Upper lobe of left lung (tissue), 4 donors: Measurements from ENCODE around the gene OR56A1.

Experiments
- EP300 ChIP-seq, 4 donors: sonication (generic); formaldehyde crosslinking; IDR thresholded peaks; one replicate each; pipeline ENCODE4 v1.5.1; 2017; ENCODE audit warnings: antibody characterized with exemption in 4 of 4, control low read depth in 2 of 4
- POLR2A ChIP-seq, 4 donors: fragments of 450-650 bp; IDR thresholded peaks; one replicate each; pipeline ENCODE4 v1.5.1; 2016 to 2017; ENCODE audit warnings: antibody characterized with exemption in 4 of 4, mild to moderate bottlenecking in 2 of 4

DNA sequence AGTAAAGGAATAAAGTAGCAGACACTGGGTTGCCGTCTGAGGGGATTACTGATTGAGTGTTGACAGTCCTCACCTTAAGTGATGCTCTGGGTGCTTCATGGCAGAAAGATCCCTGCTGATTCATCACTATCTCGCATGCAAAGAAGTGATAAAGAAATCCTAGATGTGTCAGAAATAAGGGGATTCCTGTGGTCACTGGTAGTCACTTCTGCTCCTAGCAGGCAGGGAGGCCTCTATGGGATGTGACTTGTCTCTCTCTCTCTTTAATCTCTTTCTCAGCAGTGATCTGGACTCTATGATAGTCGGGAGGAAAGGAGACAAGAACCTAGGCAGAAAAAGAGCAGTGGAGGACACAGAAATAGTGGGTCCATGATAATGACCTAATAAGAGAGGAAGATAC is 30.9 kb upstream of the OR56A1 start:
- TF ChIP-seq EP300 (IDR thresholded peaks at IDR 0.05) (no peak), POLR2A (IDR thresholded peaks at IDR 0.05) (no peak)
